ENCODE measurements around the gene PCBP4. TPM values are rescaled to one million over a fixed set of nuclear protein-coding genes. Genes with fewer than 3 reads are reported as not detected.
"Not testable (repeated sequence)": the region's sequence is repeated elsewhere in the genome, so short reads cannot be mapped to it uniquely, and the experiment has no call there.

The PCBP4 gene
- total RNA-seq, 1 donor from 2014 or later: 23.5 TPM

DNA sequence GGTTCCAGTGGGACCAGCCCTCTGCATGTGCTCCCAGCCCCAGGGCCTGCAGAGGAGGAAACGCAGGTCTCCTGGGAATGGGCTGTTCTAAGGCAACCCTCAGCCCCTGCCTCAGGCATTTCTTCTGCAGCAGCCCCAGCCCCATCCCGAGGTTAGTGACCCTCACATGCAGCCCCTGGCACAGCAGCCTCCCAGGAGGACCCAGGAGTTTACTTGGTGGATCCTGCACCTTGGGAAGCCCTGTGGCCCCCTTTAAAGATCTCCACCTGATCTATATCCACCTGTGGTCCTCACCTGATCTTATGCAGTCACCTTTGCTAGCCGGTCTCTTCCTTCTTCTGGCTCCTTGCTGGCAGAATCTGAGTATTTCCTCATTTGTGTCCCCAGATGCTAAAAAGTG lies 38.3 kb downstream of the PCBP4 start:
- intact Hi-C loops (cut with micrococcal nuclease): not testable (repeated sequence)

GRCh38 chr3:51928438-51928837 lies 38.8 kb downstream of the PCBP4 start:
- intact Hi-C loops (cut with micrococcal nuclease): no loop called here

DNA sequence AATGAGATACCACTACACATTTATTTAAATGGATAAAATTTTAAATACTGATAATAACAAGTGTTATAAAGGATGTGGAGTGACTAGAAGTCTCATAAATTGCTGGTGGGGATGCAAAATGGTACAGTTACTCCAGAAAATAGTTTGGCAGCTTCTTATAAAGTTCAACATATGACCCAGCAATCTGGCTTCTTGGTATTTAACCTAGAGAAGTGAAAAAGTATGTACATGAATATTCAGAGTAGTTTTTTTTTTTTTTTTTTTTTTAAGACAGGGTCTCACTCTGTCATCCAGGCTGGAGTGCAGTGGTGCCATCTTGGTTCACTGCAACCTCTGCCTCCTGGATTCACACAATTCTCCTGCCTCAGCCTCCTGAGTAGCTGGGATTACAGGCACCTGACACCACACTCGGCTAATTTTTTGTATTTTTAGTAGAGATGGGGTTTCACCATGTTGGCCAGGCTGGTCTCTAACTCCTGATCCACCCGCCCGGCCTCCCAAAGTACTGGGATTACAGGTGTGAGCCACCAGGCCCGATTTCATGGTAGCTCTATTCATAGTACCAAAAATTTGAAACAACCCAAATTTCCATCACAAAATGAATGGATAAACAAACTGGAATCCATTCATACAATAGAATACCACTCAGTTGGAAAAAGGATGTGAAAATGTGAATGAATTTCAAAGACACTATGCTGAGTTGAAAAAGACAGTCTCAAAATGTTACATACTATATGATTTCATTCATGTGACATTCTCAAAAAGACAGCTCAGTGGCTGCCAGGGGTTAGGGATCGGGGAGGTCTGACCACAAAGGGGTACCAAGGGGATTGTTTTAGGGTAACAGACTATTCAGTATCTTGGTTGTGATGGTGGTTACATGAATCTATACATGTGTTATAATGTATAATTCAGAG lies 39.9 kb downstream of the PCBP4 start:
- intact Hi-C loops (cut with micrococcal nuclease): no loop called here

GRCh38 chr3:51921081-51921578 lies 46.1 kb downstream of the PCBP4 start:
- intact Hi-C loops (cut with micrococcal nuclease): no loop called here

DNA sequence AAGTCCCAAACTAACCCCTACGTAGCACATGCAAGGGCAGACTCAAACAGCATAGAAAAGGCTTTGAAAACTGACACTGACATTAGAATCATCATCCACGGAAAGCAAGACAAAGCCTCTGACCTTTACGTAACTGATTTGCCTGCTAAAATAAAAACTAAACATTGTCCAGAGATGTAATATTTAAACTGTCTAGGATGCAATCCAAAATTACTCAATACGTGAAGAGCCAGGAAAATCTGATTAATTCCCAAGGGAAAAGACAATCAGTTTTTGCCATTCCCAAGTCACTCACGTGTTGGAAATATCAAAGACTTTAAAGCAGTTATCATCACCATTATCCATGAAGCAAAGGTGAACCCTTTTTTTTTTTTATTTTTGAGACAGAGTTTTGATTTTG lies 50.8 kb downstream of the PCBP4 start:
- intact Hi-C loops (cut with micrococcal nuclease): no loop called here

DNA sequence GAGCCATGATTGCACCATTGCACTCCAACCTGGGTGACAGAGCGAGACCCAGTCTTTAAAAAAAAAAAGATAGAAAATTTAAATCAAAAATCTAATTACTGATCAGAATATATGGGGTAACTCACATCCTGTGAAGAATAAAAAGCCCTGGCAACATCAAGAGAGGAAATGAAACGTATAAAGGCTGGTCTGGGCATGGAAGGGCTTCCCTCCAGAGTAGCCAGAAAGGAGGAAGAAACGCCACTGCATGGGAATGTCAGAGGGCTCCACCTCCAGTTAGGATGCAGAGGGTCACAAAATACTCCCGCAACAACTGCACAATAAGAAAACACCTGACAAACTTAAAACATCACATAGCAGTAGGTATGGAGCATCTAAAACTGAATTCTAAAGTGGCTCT lies 59.2 kb downstream of the PCBP4 start:
- intact Hi-C loops (cut with micrococcal nuclease): no loop called here

Other genes with a start within 250 kb of the PCBP4 start
- not detected in 2 replicates for gene IQCF6, start 188.2 kb downstream of the PCBP4 start, total RNA-seq
- not detected in 2 replicates for gene IQCF2, start 105.8 kb downstream of the PCBP4 start, total RNA-seq
- gene IQCF5, start 91.9 kb downstream of the PCBP4 start, total RNA-seq: not detected in 2 replicates
- gene IQCF1, start 64.1 kb downstream of the PCBP4 start, total RNA-seq: not detected in 2 replicates
- gene RRP9, start 25.6 kb downstream of the PCBP4 start, total RNA-seq: 36.8 and 38.2 TPM in 2 replicates
- 11.8 and 14.0 TPM in 2 replicates for gene PARP3, start 25.1 kb downstream of the PCBP4 start, total RNA-seq
- gene GPR62, start 12.1 kb downstream of the PCBP4 start, total RNA-seq: not detected in 2 replicates
- 37.2 and 40.0 TPM in 2 replicates for gene ABHD14B, start 6.6 kb upstream of the PCBP4 start, total RNA-seq
- gene ABHD14A, start 7.6 kb upstream of the PCBP4 start, total RNA-seq: 11.2 and 16.9 TPM in 2 replicates
- 28.0 and 31.2 TPM in 2 replicates for gene ACY1, start 16.1 kb upstream of the PCBP4 start, total RNA-seq
- 1,352 and 1,360 TPM in 2 replicates for gene RPL29, start 28.4 kb upstream of the PCBP4 start, total RNA-seq
- 42.4 and 43.7 TPM in 2 replicates for gene DUSP7, start 89.1 kb upstream of the PCBP4 start, total RNA-seq
- 28.4 and 28.9 TPM in 2 replicates for gene POC1A, start 187.0 kb upstream of the PCBP4 start, total RNA-seq
- gene ALAS1, start 230.7 kb upstream of the PCBP4 start, total RNA-seq: 74.4 and 77.3 TPM in 2 replicates

Data from T-helper 2 cell treated with Interferon-gamma antibody and Interleukin-4, amounts not matched to agents 100 ng/mL and 5 ng/mL, for 36 hours (primary cell).